GM21717 (cell line): ENCODE measurements around the gene ATOSB.
"Not testable (repeated sequence)": the region's sequence is repeated elsewhere in the genome, so short reads cannot be mapped to it uniquely, and the experiment has no call there.

Experiments used
- ATAC-seq: cut with Tn5 transposase; IDR thresholded peaks from one replicate; pipeline ENCODE4 v1.9.1; 2021; ENCODE audit warnings: mild to moderate bottlenecking, moderate library complexity; ENCODE audit not compliant: unreplicated experiment

ATOSB gene

GRCh38 chr9:35115680-35116538 lies at the start of gene ATOSB:
Gene ATOSB, minus strand, starts transcription at chr9:35115862. Its CDS starts 7,588 bp downstream, at chr9:35108274.
- ATAC-seq = peak; percentile 63

- ATAC-seq = no peak
Measured at GRCh38 chr9:35164711-35165110, 49.0 kb upstream of the ATOSB start.

- ATAC-seq = no peak
Measured at GRCh38 chr9:35163413-35163812, 47.8 kb upstream of the ATOSB start.

GRCh38 chr9:35162605-35163315 lies 47.1 kb upstream of the ATOSB start:
- no peak for ATAC-seq

- peak; percentile 61 for ATAC-seq
Measured at GRCh38 chr9:35161713-35162604, 46.3 kb upstream of the ATOSB start, which contains the start of gene UNC13B. Gene UNC13B, plus strand, starts transcription at chr9:35162009. Its CDS starts 275 bp downstream, at chr9:35162284.

GRCh38 chr9:35158501-35159280 lies 43.0 kb upstream of the ATOSB start:
- ATAC-seq = no peak

- not testable (repeated sequence) for ATAC-seq
Measured at GRCh38 chr9:35157836-35158235, 42.2 kb upstream of the ATOSB start.

- ATAC-seq = no peak
Measured at GRCh38 chr9:35156781-35157180, 41.1 kb upstream of the ATOSB start.

GRCh38 chr9:35152926-35153325 lies 37.3 kb upstream of the ATOSB start:
- ATAC-seq = no peak

GRCh38 chr9:35147941-35148563 lies 32.4 kb upstream of the ATOSB start:
- ATAC-seq = not testable (repeated sequence)

GRCh38 chr9:35142037-35142436 lies 26.4 kb upstream of the ATOSB start:
- ATAC-seq = no peak

- no peak for ATAC-seq
Measured at GRCh38 chr9:35140093-35140492, 24.4 kb upstream of the ATOSB start.

- ATAC-seq = no peak
Measured at GRCh38 chr9:35136866-35137265, 21.2 kb upstream of the ATOSB start.

- no peak for ATAC-seq
Measured at GRCh38 chr9:35135988-35136387, 20.3 kb upstream of the ATOSB start.

- ATAC-seq = no peak
Measured at GRCh38 chr9:35134920-35135319, 19.3 kb upstream of the ATOSB start.

- ATAC-seq = peak; percentile 45
Measured at GRCh38 chr9:35116898-35117551, 1.4 kb upstream of the ATOSB start.

- ATAC-seq = peak; percentile 1
Measured at GRCh38 chr9:35116539-35116897, 856 bp upstream of the ATOSB start.

- ATAC-seq = no peak
Measured at GRCh38 chr9:35114840-35115628, 628 bp downstream of the ATOSB start.
